Fibroblast of mammary gland (primary cell): ENCODE data around the gene USH1C.

Experiments
- DNase-seq: peaks from one replicate; pipeline ENCODE4 v3.0.0-alpha.2; 2010; ENCODE audit warnings: low read depth
- H3K4me3 ChIP-seq: 2 replicates; pipeline ENCODE4 v1.5.1; 2011; ENCODE audit warnings: low read depth, mild to moderate bottlenecking, low read length, moderate library complexity; ENCODE audit not compliant: control insufficient read depth
- CTCF ChIP-seq: conservative IDR thresholded peaks from 2 replicates; pipeline ENCODE4 v1.5.1; 2011; ENCODE audit warnings: low read depth, low read length, inconsistent platforms; ENCODE audit not compliant: control insufficient read depth, insufficient read depth

The USH1C gene

GRCh38 chr11:17570034-17570433 is 25.8 kb upstream of the USH1C start:
- no peak for DNase-seq
- no peak overlapping the region for H3K4me3 ChIP-seq
- TF ChIP-seq CTCF = no peak

GRCh38 chr11:17568944-17569343 is 24.7 kb upstream of the USH1C start:
- TF ChIP-seq CTCF = no peak
- no peak for DNase-seq
- no peak overlapping the region for H3K4me3 ChIP-seq

- peak; percentile 39 for TF ChIP-seq CTCF
- H3K4me3 ChIP-seq = no peak overlapping the region
- DNase-seq = no peak
Measured at GRCh38 chr11:17564687-17565042, 20.4 kb upstream of the USH1C start.

GRCh38 chr11:17563961-17564686 is 19.9 kb upstream of the USH1C start:
- no peak overlapping the region for H3K4me3 ChIP-seq
- DNase-seq = no peak
- no peak for TF ChIP-seq CTCF

GRCh38 chr11:17563231-17563646 is 19.0 kb upstream of the USH1C start:
- no peak for TF ChIP-seq CTCF
- H3K4me3 ChIP-seq = no peak overlapping the region
- DNase-seq = no peak

GRCh38 chr11:17561526-17561925 is 17.3 kb upstream of the USH1C start:
- H3K4me3 ChIP-seq = no peak overlapping the region
- TF ChIP-seq CTCF = no peak
- no peak for DNase-seq

GRCh38 chr11:17561111-17561415 is 16.8 kb upstream of the USH1C start:
- no peak overlapping the region for H3K4me3 ChIP-seq
- no peak for TF ChIP-seq CTCF
- DNase-seq = no peak
